Activated naive CD8-positive, alpha-beta T cell treated with anti-CD3 and anti-CD28 coated beads, Interleukin-2, amount 50 U/mL, for 24 hours (primary cell): ENCODE measurements around the gene CEP85L.
A peak's percentile ranks its signal among the peaks of the same experiment; 100 is the strongest.

Experiments
- ATAC-seq: fragments of 150-1000 bp; cut with Tn5 transposase; one replicate; pipeline ENCODE4 v1.10.0; 2021
- DNase-seq: peaks from one replicate; pipeline ENCODE4 v3.0.0; 2021
- H3K27ac Mint-ChIP-seq: one replicate; pipeline ENCODE4 v1.8.0; 2021; ENCODE audit warnings: mild to moderate bottlenecking, mixed read lengths
- H3K27me3 Mint-ChIP-seq: one replicate; pipeline ENCODE4 v1.8.0; 2021; ENCODE audit warnings: mixed read lengths
- H3K36me3 Mint-ChIP-seq: one replicate; pipeline ENCODE4 v1.8.0; 2021; ENCODE audit warnings: low read depth, mixed read lengths
- H3K4me1 Mint-ChIP-seq: one replicate; pipeline ENCODE4 v1.8.0; 2021; ENCODE audit warnings: mixed read lengths
- H3K4me3 Mint-ChIP-seq: one replicate; pipeline ENCODE4 v1.8.0; 2021; ENCODE audit warnings: mild to moderate bottlenecking, moderate library complexity, mixed read lengths
- H3K9me3 Mint-ChIP-seq: one replicate; pipeline ENCODE4 v1.8.0; 2021; ENCODE audit warnings: mixed read lengths

Gene CEP85L

GRCh38 chr6:118535176-118535844, 116.1 kb downstream of the CEP85L start:
- ATAC-seq (peak; percentile 75), DNase-seq (no peak)
- H3K27me3 Mint-ChIP-seq: no peaks in the 10 kb centered on the region
- no peak overlapping the region for H3K4me3 Mint-ChIP-seq
- no peak overlapping the region for H3K27ac Mint-ChIP-seq
- H3K9me3 Mint-ChIP-seq: no peaks in the 10 kb centered on the region
- peaks cover 16% of the 10 kb centered on the region for H3K4me1 Mint-ChIP-seq
- peaks cover 20% of the 10 kb centered on the region for H3K36me3 Mint-ChIP-seq

- ATAC-seq: no peak
- DNase-seq: no peak
- Mint-ChIP-seq H3K9me3 (no peaks in the 10 kb centered on the region), H3K4me1 (peaks cover 21% of the 10 kb centered on the region), H3K27me3 (no peaks in the 10 kb centered on the region), H3K36me3 (peaks cover 20% of the 10 kb centered on the region), H3K4me3 (no peak overlapping the region), H3K27ac (no peak overlapping the region)
These were observed 120.4 kb downstream of the CEP85L start for GRCh38 chr6:118530942-118531341.

- Mint-ChIP-seq H3K4me1 (peaks cover 15% of the 10 kb centered on the region), H3K9me3 (no peaks in the 10 kb centered on the region), H3K27ac (no peak overlapping the region), H3K27me3 (no peaks in the 10 kb centered on the region), H3K4me3 (no peak overlapping the region), H3K36me3 (peaks cover 19% of the 10 kb centered on the region)
- no peak for ATAC-seq
- no peak for DNase-seq
These were observed 121.6 kb downstream of the CEP85L start for GRCh38 chr6:118529756-118530155.

- H3K4me1 Mint-ChIP-seq: peaks cover 17% of the 10 kb centered on the region
These were observed 123.3 kb downstream of the CEP85L start for GRCh38 chr6:118528129-118528528.

GRCh38 chr6:118525913-118526780, 125.2 kb downstream of the CEP85L start:
- H3K36me3 Mint-ChIP-seq: peaks cover 28% of the 10 kb centered on the region
- peaks cover 14% of the 10 kb centered on the region for H3K4me1 Mint-ChIP-seq
- ATAC-seq (no peak), DNase-seq (no peak)
- no peaks in the 10 kb centered on the region for H3K9me3 Mint-ChIP-seq
- peak overlapping the region; percentile 16 for H3K27ac Mint-ChIP-seq
- H3K27me3 Mint-ChIP-seq: no peaks in the 10 kb centered on the region
- H3K4me3 Mint-ChIP-seq: no peak overlapping the region

More at GRCh38 chr6:118528129-118528528, 123.3 kb downstream of the CEP85L start:
- no peaks in the 10 kb centered on the region for H3K9me3 Mint-ChIP-seq
- H3K27ac Mint-ChIP-seq: no peak overlapping the region
- ATAC-seq (no peak), DNase-seq (no peak)
- no peak overlapping the region for H3K4me3 Mint-ChIP-seq
- no peaks in the 10 kb centered on the region for H3K27me3 Mint-ChIP-seq
- peaks cover 25% of the 10 kb centered on the region for H3K36me3 Mint-ChIP-seq

- ATAC-seq: no peak
- no peaks in the 10 kb centered on the region for H3K27me3 Mint-ChIP-seq
- H3K27ac Mint-ChIP-seq: no peak overlapping the region
- H3K9me3 Mint-ChIP-seq: no peaks in the 10 kb centered on the region
- H3K36me3 Mint-ChIP-seq: peaks cover 31% of the 10 kb centered on the region
- peaks cover 12% of the 10 kb centered on the region for H3K4me1 Mint-ChIP-seq
- H3K4me3 Mint-ChIP-seq: no peak overlapping the region
- DNase-seq: no peak
These were observed 126.7 kb downstream of the CEP85L start for GRCh38 chr6:118524686-118525085.

- H3K36me3 Mint-ChIP-seq: peaks cover 41% of the 10 kb centered on the region
- DNase-seq (no peak), ATAC-seq (no peak)
- no peak overlapping the region for H3K27ac Mint-ChIP-seq
- no peak overlapping the region for H3K4me3 Mint-ChIP-seq
- H3K27me3 Mint-ChIP-seq: no peaks in the 10 kb centered on the region
- H3K9me3 Mint-ChIP-seq: peaks cover 5% of the 10 kb centered on the region
- H3K4me1 Mint-ChIP-seq: peaks cover 12% of the 10 kb centered on the region
These were observed 128.2 kb downstream of the CEP85L start for GRCh38 chr6:118523216-118523615.

GRCh38 chr6:118522422-118522821, 129.0 kb downstream of the CEP85L start:
- peaks cover 14% of the 10 kb centered on the region for H3K4me1 Mint-ChIP-seq
- H3K36me3 Mint-ChIP-seq: peaks cover 48% of the 10 kb centered on the region
- H3K4me3 Mint-ChIP-seq: no peak overlapping the region
- no peak overlapping the region for H3K27ac Mint-ChIP-seq
- H3K27me3 Mint-ChIP-seq: no peaks in the 10 kb centered on the region
- DNase-seq (no peak), ATAC-seq (no peak)
- peaks cover 5% of the 10 kb centered on the region for H3K9me3 Mint-ChIP-seq

GRCh38 chr6:118514689-118515088, 136.7 kb downstream of the CEP85L start:
- Mint-ChIP-seq H3K4me1 (peaks cover 8% of the 10 kb centered on the region), H3K4me3 (no peak overlapping the region), H3K9me3 (peaks cover 5% of the 10 kb centered on the region), H3K27ac (no peak overlapping the region), H3K27me3 (no peaks in the 10 kb centered on the region), H3K36me3 (peaks cover 35% of the 10 kb centered on the region)
- ATAC-seq (no peak), DNase-seq (no peak)

GRCh38 chr6:118511930-118512715, 139.3 kb downstream of the CEP85L start:
- no peak for ATAC-seq
- Mint-ChIP-seq H3K27me3 (no peaks in the 10 kb centered on the region), H3K9me3 (no peaks in the 10 kb centered on the region), H3K36me3 (peaks cover 14% of the 10 kb centered on the region), H3K27ac (no peak overlapping the region), H3K4me3 (no peak overlapping the region), H3K4me1 (peaks cover 8% of the 10 kb centered on the region)
- DNase-seq: no peak

- peak; percentile 11 for DNase-seq
- H3K27ac Mint-ChIP-seq: no peak overlapping the region
- no peak for ATAC-seq
These were observed 142.3 kb downstream of the CEP85L start for GRCh38 chr6:118509009-118509617.

GRCh38 chr6:118507636-118508035, 143.8 kb downstream of the CEP85L start:
- Mint-ChIP-seq H3K36me3 (peaks cover 31% of the 10 kb centered on the region), H3K9me3 (no peaks in the 10 kb centered on the region), H3K4me1 (peaks cover 5% of the 10 kb centered on the region), H3K4me3 (no peak overlapping the region), H3K27ac (peak overlapping the region; percentile 8), H3K27me3 (no peaks in the 10 kb centered on the region)
- ATAC-seq (no peak), DNase-seq (no peak)

More at GRCh38 chr6:118509009-118509617, 142.3 kb downstream of the CEP85L start:
- H3K27me3 Mint-ChIP-seq: no peaks in the 10 kb centered on the region
- no peak overlapping the region for H3K4me3 Mint-ChIP-seq
- H3K9me3 Mint-ChIP-seq: no peaks in the 10 kb centered on the region
- H3K36me3 Mint-ChIP-seq: peaks cover 21% of the 10 kb centered on the region
- peaks cover 5% of the 10 kb centered on the region for H3K4me1 Mint-ChIP-seq

- DNase-seq (no peak), ATAC-seq (no peak)
- H3K27ac Mint-ChIP-seq: no peak overlapping the region
- no peaks in the 10 kb centered on the region for H3K9me3 Mint-ChIP-seq
- no peak overlapping the region for H3K4me3 Mint-ChIP-seq
- H3K27me3 Mint-ChIP-seq: no peaks in the 10 kb centered on the region
- peaks cover 42% of the 10 kb centered on the region for H3K36me3 Mint-ChIP-seq
- peaks cover 3% of the 10 kb centered on the region for H3K4me1 Mint-ChIP-seq
These were observed 145.2 kb downstream of the CEP85L start for GRCh38 chr6:118506071-118506638.

GRCh38 chr6:118505656-118506055, 145.7 kb downstream of the CEP85L start:
- Mint-ChIP-seq H3K36me3 (peaks cover 46% of the 10 kb centered on the region), H3K4me3 (no peak overlapping the region), H3K9me3 (no peaks in the 10 kb centered on the region), H3K4me1 (peaks cover 3% of the 10 kb centered on the region), H3K27me3 (no peaks in the 10 kb centered on the region), H3K27ac (no peak overlapping the region)
- DNase-seq (no peak), ATAC-seq (no peak)
